K562 (cell line): Measurements from ENCODE around the gene DCAF17. TPM values are rescaled to one million over a fixed set of nuclear protein-coding genes. Genes with fewer than 3 reads are reported as not detected.

Experiments
- CEBPZ ChIP-seq: fragments of 150-350 bp; IDR thresholded peaks from 2 replicates; pipeline ENCODE4 v1.6.1; 2014; ENCODE audit warnings: low read depth, mild to moderate bottlenecking, low read length, borderline replicate concordance
- EZH2 ChIP-seq: IDR thresholded peaks from 2 replicates; pipeline ENCODE4 v1.6.1; 2012; ENCODE audit warnings: low read depth, mild to moderate bottlenecking, inconsistent platforms, low read length, borderline replicate concordance
- HDAC1 ChIP-seq, 2 experiments: fragments of 450-650 bp; IDR thresholded peaks; 2 replicates each; pipeline ENCODE4 v1.6.1; 2016 to 2017; ENCODE audit warnings: inconsistent platforms in 1 of 2, mild to moderate bottlenecking in 1 of 2, moderate library complexity in 1 of 2
- IRF1 ChIP-seq: sonication (generic); formaldehyde crosslinking; IDR thresholded peaks from 2 replicates; pipeline ENCODE4 v1.8.0; 2022; ENCODE audit warnings: missing genetic modification reagents, mild to moderate bottlenecking, borderline replicate concordance
- MLLT1 ChIP-seq, 2 experiments: fragments of 450-650 bp; IDR thresholded peaks; 2 replicates each; pipeline ENCODE4 v1.6.1; 2016
- RAD51 ChIP-seq: fragments of 450-650 bp; IDR thresholded peaks from 2 replicates; pipeline ENCODE4 v1.7.1; 2016; ENCODE audit warnings: low read depth, mild to moderate bottlenecking, borderline replicate concordance
- RBM14 ChIP-seq: fragments of 200-400 bp; formaldehyde crosslinking; IDR thresholded peaks from 2 replicates; pipeline ENCODE4 v1.6.1; 2018; ENCODE audit warnings: low read depth, mild to moderate bottlenecking, low read length, moderate library complexity, borderline replicate concordance; ENCODE audit not compliant: insufficient read depth
- SAP30 ChIP-seq: fragments of 200-600 bp; sonication (generic); IDR thresholded peaks from 2 replicates; pipeline ENCODE4 v1.6.1; 2012; ENCODE audit warnings: borderline replicate concordance, low read depth, mild to moderate bottlenecking, moderate library complexity, low read length, control low read depth, inconsistent platforms; ENCODE audit not compliant: insufficient read depth, poor library complexity, severe bottlenecking
- SIN3A ChIP-seq, 2 experiments: fragments of 150-350 bp in 1 of 2; IDR thresholded peaks; 2 replicates each; pipeline ENCODE4 v1.6.1; 2011 to 2016; ENCODE audit warnings: borderline replicate concordance in 2 of 2, low read depth in 2 of 2, low read length in 2 of 2, mild to moderate bottlenecking in 2 of 2, moderate library complexity in 2 of 2; ENCODE audit not compliant: control insufficient read depth in 1 of 2
- SMAD3 ChIP-seq: fragments of 450-650 bp; formaldehyde crosslinking; conservative IDR thresholded peaks from 2 replicates; pipeline ENCODE4 v1.4.0; 2020; ENCODE audit warnings: mild to moderate bottlenecking
- SOX6 ChIP-seq: fragments of 450-650 bp; IDR thresholded peaks from 2 replicates; pipeline ENCODE4 v1.6.1; 2014; ENCODE audit warnings: mild to moderate bottlenecking
- TBP ChIP-seq: optimal IDR thresholded peaks from 2 replicates; pipeline ENCODE3; 2011; ENCODE audit warnings: low read depth, low read length, improper control_type of control experiment
- TCF7L2 ChIP-seq: fragments of 150-350 bp; IDR thresholded peaks from 2 replicates; pipeline ENCODE4 v1.6.1; 2016; ENCODE audit warnings: low read depth, mild to moderate bottlenecking, low read length, moderate library complexity
- THRB ChIP-seq: fragments of 450-650 bp; formaldehyde crosslinking; conservative IDR thresholded peaks from 2 replicates; pipeline ENCODE4 v1.4.0; 2022; ENCODE audit warnings: mild to moderate bottlenecking, missing genetic modification characterization
- ZC3H4 ChIP-seq: sonication (generic); formaldehyde crosslinking; IDR thresholded peaks from 2 replicates; pipeline ENCODE4 v1.9.0; 2021; ENCODE audit warnings: missing genetic modification reagents, borderline replicate concordance
- ZNF431 ChIP-seq: sonication (generic); formaldehyde crosslinking; IDR thresholded peaks from 2 replicates; pipeline ENCODE4 v1.8.0; 2022; ENCODE audit warnings: mild to moderate bottlenecking, missing genetic modification reagents
- ZNF778 ChIP-seq: fragments of 450-650 bp; formaldehyde crosslinking; IDR thresholded peaks from 2 replicates; pipeline ENCODE4 v1.4.0; 2020; ENCODE audit warnings: mild to moderate bottlenecking, moderate library complexity
- polyA plus RNA-seq, 8 experiments: library from polyadenylated mRNA; depleted of rRNA in 4 of 8; stranded (reverse) in 5 of 8; unstranded in 3 of 8; fragments of >200 nt; fragmentation: Nextera tagmentation in 2 of 8; fragmentation: Illumina TruSeq in 1 of 8; extraction: Ambion mirVana in 2 of 8; extraction: Trizol in 1 of 8; gene quantifications; 2 replicates each; pipeline versions ENCODE4 v1.2.1 to v1.2.3, GENCODE V29; 2011 to 2014; ENCODE audit warnings: inconsistent platforms in 1 of 8, missing spikeins in 1 of 8
- total RNA-seq, 7 experiments: library from RNA; depleted of rRNA in 6 of 7; stranded (reverse); fragments of >200 nt in 6 of 7; fragmentation: Illumina TruSeq in 2 of 7; extraction: Trizol in 2 of 7; gene quantifications; 2 replicates each; pipeline versions ENCODE4 v1.2.1 to v1.2.3, GENCODE V29; 2011 to 2021; ENCODE audit warnings: low replicate concordance in 1 of 7

Gene DCAF17
- total and polyA plus RNA-seq, 9 of the 15 experiments (the other 6 are each of a cell fraction or from before 2014, with no cell fraction given): 10.0 to 38.5 (median 27.1) TPM

GRCh38 chr2:171522052-171522787, 88.2 kb downstream of the DCAF17 start, which contains the start of gene CYBRD1 (continued):
- TF ChIP-seq ZC3H4 (CRISPR knock-in tag) (no peak), CEBPZ (no peak), EZH2 (no peak), HDAC1 (IDR thresholded peaks at IDR 0.05) (no peak), RAD51 (no peak; the same call in 1 of the 2 replicates), MLLT1 (IDR thresholded peaks at IDR 0.05) (peak in 1 of 2 experiments; percentile 91; a peak in 2 of 4 replicates), SOX6 (0 out of 2 replicates have a peak, but pooled peaks have one; percentile 55), THRB (CRISPR knock-in tag) (0 out of 2 replicates have a peak, but pooled peaks have one; percentile 43), TCF7L2 (no peak), SIN3A (IDR thresholded peaks at IDR 0.05; ENCODE audit: borderline replicate concordance in 2 of 2, control insufficient read depth in 1 of 2, low read depth in 2 of 2, low read length in 2 of 2) (peak in 1 of 2 experiments; percentile 46; a peak in 2 of 4 replicates), SAP30 (peak; percentile 64), TBP (peak; percentile 78), IRF1 (CRISPR knock-in tag) (no peak; the same call in 1 of the 2 replicates), SMAD3 (CRISPR knock-in tag) (no peak; the same call in 1 of the 2 replicates), RBM14 (no peak), ZNF431 (CRISPR knock-in tag) (peak; percentile 28; the same call in 1 of the 2 replicates), ZNF778 (CRISPR knock-in tag) (no peak)
